SK-N-MC (cell line): ENCODE results near the gene SDF4.

Source experiments
- EZH2 ChIP-seq: fragments of 200-600 bp; sonication (generic); IDR thresholded peaks from one replicate; pipeline ENCODE4 v1.6.1; 2017; ENCODE audit warnings: antibody characterized with exemption
- FOXP2 ChIP-seq: optimal IDR thresholded peaks from 2 replicates; pipeline ENCODE3; 2011; ENCODE audit warnings: mild to moderate bottlenecking, moderate library complexity; ENCODE audit not compliant: insufficient read depth; ENCODE audit errors: extremely low read length, control extremely low read depth
- POLR2AphosphoS5 ChIP-seq: IDR thresholded peaks from 2 replicates; pipeline ENCODE4 v1.6.1; 2012; ENCODE audit warnings: mild to moderate bottlenecking, low read depth, low read length, borderline replicate concordance

- TF ChIP-seq EZH2: no peak
- no peak for TF ChIP-seq FOXP2
- TF ChIP-seq POLR2AphosphoS5: no peak
Observed at GRCh38 chr1:1225238-1225845, 6.5 kb downstream of the SDF4 start.
